Measurements from ENCODE around the gene CRYBG1. TPM values are rescaled to one million over a fixed set of nuclear protein-coding genes. Genes with fewer than 3 reads are reported as not detected.
"Not testable (repeated sequence)": the region's sequence is repeated elsewhere in the genome, so short reads cannot be mapped to it uniquely, and the experiment has no call there.

Gene CRYBG1
- total RNA-seq, 1 donor from 2014 or later: 5.8 TPM

DNA sequence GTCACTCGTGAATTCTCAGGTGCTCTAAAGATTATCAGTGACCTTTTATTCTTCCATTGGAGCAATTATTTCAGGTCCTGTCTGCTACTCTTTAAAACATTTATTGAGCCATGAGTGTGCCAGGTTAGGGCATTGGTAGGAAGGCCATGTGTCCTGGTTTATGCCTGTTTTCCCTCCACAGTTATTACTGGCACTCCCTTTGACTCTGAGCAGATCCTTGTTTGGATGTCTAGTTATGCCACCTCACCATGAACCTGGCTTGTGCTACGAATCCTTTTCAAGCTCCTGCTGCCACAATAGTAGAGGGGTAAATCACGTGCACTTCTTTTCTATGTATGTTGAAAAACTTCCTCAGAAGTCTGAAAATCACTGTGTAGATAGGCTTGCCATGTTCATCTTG is 27.4 kb downstream of the CRYBG1 start:
- no peaks in the 10 kb centered on the region for H3K4me1 Mint-ChIP-seq (ENCODE audit: unreplicated experiment)
- H3K36me3 Mint-ChIP-seq: no peaks in the 10 kb centered on the region
- no peak for DNase-seq (ENCODE audit: extremely low spot score, unreplicated experiment)
- no peaks in the 10 kb centered on the region for H3K27me3 Mint-ChIP-seq
- H3K4me3 Mint-ChIP-seq: no peak overlapping the region
- H3K27ac Mint-ChIP-seq: no peak overlapping the region
- no peaks in the 10 kb centered on the region for H3K9me3 Mint-ChIP-seq
- TF ChIP-seq, protein P1, sequence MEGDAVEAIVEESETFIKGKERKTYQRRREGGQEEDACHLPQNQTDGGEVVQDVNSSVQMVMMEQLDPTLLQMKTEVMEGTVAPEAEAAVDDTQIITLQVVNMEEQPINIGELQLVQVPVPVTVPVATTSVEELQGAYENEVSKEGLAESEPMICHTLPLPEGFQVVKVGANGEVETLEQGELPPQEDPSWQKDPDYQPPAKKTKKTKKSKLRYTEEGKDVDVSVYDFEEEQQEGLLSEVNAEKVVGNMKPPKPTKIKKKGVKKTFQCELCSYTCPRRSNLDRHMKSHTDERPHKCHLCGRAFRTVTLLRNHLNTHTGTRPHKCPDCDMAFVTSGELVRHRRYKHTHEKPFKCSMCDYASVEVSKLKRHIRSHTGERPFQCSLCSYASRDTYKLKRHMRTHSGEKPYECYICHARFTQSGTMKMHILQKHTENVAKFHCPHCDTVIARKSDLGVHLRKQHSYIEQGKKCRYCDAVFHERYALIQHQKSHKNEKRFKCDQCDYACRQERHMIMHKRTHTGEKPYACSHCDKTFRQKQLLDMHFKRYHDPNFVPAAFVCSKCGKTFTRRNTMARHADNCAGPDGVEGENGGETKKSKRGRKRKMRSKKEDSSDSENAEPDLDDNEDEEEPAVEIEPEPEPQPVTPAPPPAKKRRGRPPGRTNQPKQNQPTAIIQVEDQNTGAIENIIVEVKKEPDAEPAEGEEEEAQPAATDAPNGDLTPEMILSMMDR (conservative IDR thresholded peaks at IDR 0.05): no peak

DNA sequence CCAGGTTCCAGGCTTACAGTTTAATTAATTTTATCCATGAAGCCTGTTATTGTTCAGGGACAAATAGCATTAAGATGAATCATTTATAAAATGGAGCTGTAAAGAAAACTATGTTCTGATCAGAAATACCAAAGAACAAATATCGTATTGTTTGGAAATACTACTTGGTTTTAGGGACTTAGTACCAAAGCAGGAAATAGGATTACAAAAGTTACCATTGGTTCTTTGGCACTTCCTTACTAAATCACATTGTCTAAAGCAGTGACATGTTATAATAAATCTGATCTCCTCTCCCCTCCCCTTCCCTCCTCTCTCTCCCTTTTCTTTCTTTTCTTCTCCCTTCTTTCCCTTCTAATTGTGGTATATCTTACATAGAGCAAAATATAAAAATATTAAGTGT is 29.6 kb downstream of the CRYBG1 start:
- Mint-ChIP-seq H3K9me3 (no peaks in the 10 kb centered on the region), H3K4me1 (ENCODE audit: unreplicated experiment) (no peaks in the 10 kb centered on the region), H3K27ac (no peak overlapping the region), H3K27me3 (no peaks in the 10 kb centered on the region), H3K4me3 (no peak overlapping the region), H3K36me3 (no peaks in the 10 kb centered on the region)
- no peak for DNase-seq (ENCODE audit: extremely low spot score, unreplicated experiment)
- TF ChIP-seq, protein P1 (conservative IDR thresholded peaks at IDR 0.05): no peak

DNA sequence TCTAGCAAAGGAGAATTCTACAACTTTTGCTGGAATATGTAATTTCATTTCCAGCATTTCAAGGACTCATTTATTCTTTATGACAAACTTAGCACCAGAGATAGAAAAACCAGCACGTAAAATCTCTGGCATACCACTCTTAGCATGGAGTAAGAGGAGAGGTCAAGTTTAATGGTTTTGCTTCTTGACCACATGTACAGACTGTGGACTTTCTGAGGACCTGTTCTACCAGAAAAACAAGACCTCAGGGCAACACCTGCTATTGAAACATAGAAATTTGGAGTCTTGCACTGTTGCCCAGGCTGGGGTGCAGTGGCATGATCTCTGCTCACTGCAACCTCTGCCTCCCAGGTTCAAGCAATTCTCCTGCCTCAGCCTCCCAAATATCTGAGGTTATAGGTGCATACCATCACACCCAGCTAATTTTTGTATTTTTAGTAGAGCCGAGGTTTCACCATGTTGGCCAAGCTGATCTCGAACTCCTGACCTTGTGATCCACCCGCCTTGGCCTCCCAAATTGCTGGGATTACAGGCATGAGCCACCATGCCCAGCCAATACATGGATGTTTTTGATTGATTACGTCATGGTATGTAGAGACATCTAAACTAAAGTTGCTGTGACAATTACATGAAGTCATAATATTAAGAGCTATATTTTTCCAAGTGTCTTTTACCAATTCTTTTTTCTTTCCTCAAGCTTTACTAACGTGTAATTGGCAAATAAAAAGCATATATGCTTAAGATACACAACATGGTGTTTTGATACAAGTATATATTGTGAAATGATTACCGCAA is 36.1 kb downstream of the CRYBG1 start:
- Mint-ChIP-seq H3K4me1 (ENCODE audit: unreplicated experiment) (no peaks in the 10 kb centered on the region), H3K36me3 (no peaks in the 10 kb centered on the region), H3K9me3 (no peaks in the 10 kb centered on the region), H3K27ac (no peak overlapping the region), H3K27me3 (no peaks in the 10 kb centered on the region), H3K4me3 (no peak overlapping the region)
- TF ChIP-seq, protein P1 (conservative IDR thresholded peaks at IDR 0.05): no peak
- DNase-seq (ENCODE audit: extremely low spot score, unreplicated experiment): no peak

DNA sequence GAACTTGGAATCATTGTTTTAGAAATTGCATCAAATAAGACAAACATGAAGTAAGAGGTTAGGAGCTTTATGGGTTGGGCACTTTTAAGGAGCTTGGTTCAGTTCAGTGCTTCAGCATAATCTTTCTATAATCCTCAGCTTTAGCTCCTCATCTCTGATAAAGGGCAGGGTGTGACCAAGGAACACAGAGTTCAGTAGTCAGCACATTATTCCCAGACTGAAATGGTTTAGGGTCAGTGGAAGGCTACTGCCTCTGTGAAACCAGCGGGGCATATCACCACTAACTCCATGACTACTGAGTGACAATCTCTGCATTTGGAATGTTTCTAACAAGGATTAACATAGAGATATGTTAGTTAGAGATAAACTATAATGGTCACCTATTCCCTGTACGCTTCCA is 36.9 kb downstream of the CRYBG1 start:
- Mint-ChIP-seq H3K36me3 (no peaks in the 10 kb centered on the region), H3K4me3 (no peak overlapping the region), H3K27me3 (no peaks in the 10 kb centered on the region), H3K9me3 (no peaks in the 10 kb centered on the region), H3K4me1 (ENCODE audit: unreplicated experiment) (no peaks in the 10 kb centered on the region), H3K27ac (no peak overlapping the region)
- TF ChIP-seq, protein P1 (conservative IDR thresholded peaks at IDR 0.05): no peak
- DNase-seq (ENCODE audit: extremely low spot score, unreplicated experiment): no peak

DNA sequence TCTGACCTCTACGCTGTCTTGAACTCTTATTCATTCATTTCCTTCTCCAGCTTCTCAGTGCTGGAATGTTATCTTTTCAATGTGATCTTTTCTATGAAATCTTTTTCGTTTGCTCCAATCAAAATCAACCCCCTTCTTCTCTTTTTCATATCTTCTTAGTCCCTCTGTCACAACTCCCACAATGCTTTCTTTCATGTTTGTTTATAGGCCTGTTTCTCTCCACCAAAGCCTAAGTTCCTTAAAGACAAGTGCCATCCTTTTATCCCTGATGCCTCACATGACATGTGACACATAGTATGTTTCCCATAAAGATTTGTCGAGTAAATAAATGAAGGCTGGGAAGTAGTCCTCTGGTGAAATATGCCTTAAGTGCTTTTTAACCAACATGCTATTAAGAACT is 38.1 kb downstream of the CRYBG1 start:
- H3K4me3 Mint-ChIP-seq: no peak overlapping the region
- H3K27ac Mint-ChIP-seq: no peak overlapping the region
- TF ChIP-seq, protein P1 (conservative IDR thresholded peaks at IDR 0.05): no peak
- no peaks in the 10 kb centered on the region for H3K27me3 Mint-ChIP-seq
- DNase-seq (ENCODE audit: extremely low spot score, unreplicated experiment): no peak
- H3K9me3 Mint-ChIP-seq: no peaks in the 10 kb centered on the region
- no peaks in the 10 kb centered on the region for H3K4me1 Mint-ChIP-seq (ENCODE audit: unreplicated experiment)
- no peaks in the 10 kb centered on the region for H3K36me3 Mint-ChIP-seq

DNA sequence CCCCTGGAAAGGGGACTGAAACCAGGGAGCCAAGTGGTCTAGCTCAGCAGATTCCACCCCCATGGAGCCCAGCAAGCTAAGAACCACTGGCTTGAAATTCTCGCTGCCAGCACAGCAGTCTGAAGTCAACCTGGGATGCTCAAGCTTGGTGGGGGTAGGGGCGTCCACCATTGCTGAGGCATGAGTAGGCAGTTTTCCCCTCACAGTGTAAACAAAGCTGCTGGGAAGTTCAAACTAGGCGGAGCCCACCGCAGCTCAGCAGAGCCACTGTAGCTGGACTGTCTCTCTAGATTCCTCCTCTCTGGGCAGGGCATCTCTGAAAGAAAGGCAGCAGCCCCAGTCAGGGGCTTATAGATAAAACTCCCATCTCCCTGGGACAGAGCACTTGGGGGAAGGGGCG is 44.5 kb downstream of the CRYBG1 start:
- H3K27ac Mint-ChIP-seq: not testable (repeated sequence)

More for the DNA sequence above, 44.5 kb downstream of the CRYBG1 start:
- H3K27me3 Mint-ChIP-seq; H3K4me1 Mint-ChIP-seq (ENCODE audit: unreplicated experiment); H3K36me3 Mint-ChIP-seq; DNase-seq (ENCODE audit: extremely low spot score, unreplicated experiment); H3K9me3 Mint-ChIP-seq; H3K4me3 Mint-ChIP-seq: not testable (repeated sequence)

Measured in type B pancreatic cell (in vitro differentiated cells).